HCT116 (cell line): ENCODE results near the gene NGF. TPM values are rescaled to one million over a fixed set of nuclear protein-coding genes. Genes with fewer than 3 reads are reported as not detected.
"Not testable (repeated sequence)": the region's sequence is repeated elsewhere in the genome, so short reads cannot be mapped to it uniquely, and the experiment has no call there.

Experiments used
- ATAC-seq: fragments of 200-7000 bp; cut with Tn5 transposase; 2 replicates; pipeline ENCODE4 v1.9.1; 2020; ENCODE audit warnings: mild to moderate bottlenecking, moderate library complexity
- Bru-seq: library from RNA; stranded (reverse); fragments of 400-500 nt; gene quantifications from one replicate; lab custom pipeline; 2021; lab: Mats Ljungman, UMichigan
- BruChase-seq, 2 experiments: library from RNA; stranded (reverse); fragments of 400-500 nt; gene quantifications; one replicate each; lab custom pipeline; 2021; lab: Mats Ljungman, UMichigan
- BruUV-seq: library from RNA; stranded (reverse); fragments of 400-500 nt; replicated peaks from 2 replicates; lab custom pipeline; 2021; lab: Mats Ljungman, UMichigan
- CTCF ChIA-PET: fragments of 300-600 bp; sonication (Branson Sonifier 250); formaldehyde crosslinking; loops from one replicate; lab custom pipeline; 2021; ENCODE audit warnings: antibody characterized with exemption; lab: Charles Lee
- POLR2A ChIA-PET: fragments of 300-600, 350-600 bp; sonication (Branson Sonifier 250); formaldehyde crosslinking; loops from one replicate; lab custom pipeline; 2021; ENCODE audit warnings: antibody characterized with exemption; lab: Charles Lee
- RAD21 ChIA-PET, 2 experiments: fragments of 300-600 bp; sonication (Branson Sonifier 250); formaldehyde crosslinking; loops; one replicate each; lab custom pipeline; 2023; ENCODE audit warnings: low total read pairs in 2 of 2; ENCODE audit not compliant: uncharacterized antibody in 2 of 2, unreplicated experiment in 2 of 2, low non-redundant PET in 1 of 2; lab: Charles Lee
- DNase-seq: peaks from one replicate; pipeline ENCODE4 v3.0.0-alpha.2; 2010; ENCODE audit warnings: low read depth, low spot score
- H2AFZ ChIP-seq: fragments of 200-600 bp; shearing (Covaris generic), sonication (generic); 2 replicates; pipeline ENCODE4 v1.6.1; 2017; ENCODE audit warnings: low read depth, mixed run types, mixed read lengths, antibody characterized with exemption, low read length; ENCODE audit not compliant: poor library complexity, severe bottlenecking
- H3K27ac ChIP-seq: 2 replicates; pipeline ENCODE4 v1.5.1; 2012; ENCODE audit warnings: low read depth, low read length
- H3K27me3 ChIP-seq: fragments of 200-600 bp; sonication (generic); 2 replicates; pipeline ENCODE4 v1.6.1; 2016; ENCODE audit warnings: mixed run types, low read length, mixed read lengths; ENCODE audit not compliant: insufficient read depth
- H3K36me3 ChIP-seq, 2 experiments: fragments of 200-500 bp in 1 of 2; fragments of 200-600 bp in 1 of 2; sonication (Bioruptor generic) in 1 of 2; sonication (generic) in 1 of 2; 2 replicates each; pipeline versions ENCODE4 v1.5.1 to v1.6.1; 2014 to 2016; ENCODE audit warnings: low read length in 2 of 2, inconsistent platforms in 1 of 2, mixed read lengths in 1 of 2, mixed run types in 1 of 2; ENCODE audit not compliant: insufficient read depth in 2 of 2, control insufficient read depth in 1 of 2
- H3K4me1 ChIP-seq, 2 experiments: fragments of 200-600 bp in 1 of 2; sonication (generic) in 1 of 2; 2 replicates each; pipeline versions ENCODE4 v1.5.1 to v1.6.1; 2012 to 2017; ENCODE audit warnings: low read length in 2 of 2, inconsistent platforms in 1 of 2, mild to moderate bottlenecking in 1 of 2, mixed read lengths in 1 of 2, mixed run types in 1 of 2, moderate library complexity in 1 of 2; ENCODE audit not compliant: insufficient read depth in 2 of 2, control insufficient read depth in 1 of 2
- H3K4me2 ChIP-seq: fragments of 200-600 bp; sonication (generic); 2 replicates; pipeline ENCODE4 v1.6.1; 2017; ENCODE audit warnings: mixed run types, low read length, mixed read lengths
- H3K4me3 ChIP-seq, 2 experiments: fragments of 200-600 bp in 1 of 2; sonication (generic) in 1 of 2; replicated peaks in 1 of 2; 2 replicates each; pipeline ENCODE4 v1.5.1; 2011 to 2016; ENCODE audit warnings: low read length in 2 of 2, control low read depth in 1 of 2, low read depth in 1 of 2, mild to moderate bottlenecking in 1 of 2, mixed read lengths in 1 of 2, mixed run types in 1 of 2
- H3K79me2 ChIP-seq: fragments of 200-600 bp; sonication (generic); 2 replicates; pipeline ENCODE4 v1.6.1; 2017; ENCODE audit warnings: mild to moderate bottlenecking, mixed run types, low read length, moderate library complexity, mixed read lengths; ENCODE audit not compliant: insufficient read depth
- H3K9ac ChIP-seq: fragments of 200-600 bp; sonication (generic); 2 replicates; pipeline ENCODE4 v1.6.1; 2016; ENCODE audit warnings: low read length, mixed read lengths
- H3K9me2 ChIP-seq: fragments of 200-600 bp; sonication (generic), shearing (Covaris generic); 2 replicates; pipeline ENCODE4 v1.6.1; 2017; ENCODE audit warnings: mixed run types, mild to moderate bottlenecking, moderate library complexity; ENCODE audit not compliant: insufficient read depth
- H3K9me3 ChIP-seq, 2 experiments: fragments of 200-500 bp in 1 of 2; fragments of 200-600 bp in 1 of 2; sonication (Bioruptor generic) in 1 of 2; sonication (generic) in 1 of 2; 2 replicates each; pipeline ENCODE4 v1.6.1; 2014 to 2017; ENCODE audit warnings: low read length in 2 of 2, mixed read lengths in 2 of 2, inconsistent platforms in 1 of 2, low read depth in 1 of 2, mild to moderate bottlenecking in 1 of 2, mixed run types in 1 of 2, moderate library complexity in 1 of 2; ENCODE audit not compliant: control insufficient read depth in 1 of 2, insufficient read depth in 1 of 2
- H4K20me1 ChIP-seq: fragments of 200-600 bp; sonication (generic), shearing (Covaris generic); 2 replicates; pipeline ENCODE4 v1.6.1; 2017; ENCODE audit warnings: mixed run types, mild to moderate bottlenecking, moderate library complexity; ENCODE audit not compliant: insufficient read depth
- CEBPB ChIP-seq: IDR thresholded peaks from 2 replicates; pipeline ENCODE4 v1.6.1; 2012; ENCODE audit warnings: low read depth
- JUND ChIP-seq: IDR thresholded peaks from 2 replicates; pipeline ENCODE4 v1.6.1; 2012
- POLR2AphosphoS5 ChIP-seq: IDR thresholded peaks from 2 replicates; pipeline ENCODE4 v1.6.1; 2011; ENCODE audit warnings: mild to moderate bottlenecking, low read depth, low read length, moderate library complexity
- RAD21 ChIP-seq: IDR thresholded peaks from 2 replicates; pipeline ENCODE4 v1.6.1; 2012; ENCODE audit warnings: low read depth, mild to moderate bottlenecking
- SRF ChIP-seq: IDR thresholded peaks from 2 replicates; pipeline ENCODE4 v1.6.1; 2012; ENCODE audit warnings: low read depth
- ZFX ChIP-seq: fragments of 450-650 bp; IDR thresholded peaks from 2 replicates; pipeline ENCODE4 v1.6.1; 2017
- ZNF274 ChIP-seq: fragments of 200-500 bp; sonication (Bioruptor generic); IDR thresholded peaks from 2 replicates; pipeline ENCODE4 v1.6.1; 2014; ENCODE audit warnings: mild to moderate bottlenecking, low read depth, low read length, inconsistent platforms
- intact Hi-C: fragments of 100-400 bp; cut with micrococcal nuclease; formaldehyde crosslinking; loops from 2 replicates; pipeline ENCODE4 v1.10.0; 2022
- long read RNA-seq: library from polyadenylated mRNA; unstranded; transcript quantifications from one replicate; pipeline ENCODE4 v2.0.0, GENCODE V29; 2021; ENCODE audit not compliant: unreplicated experiment
- polyA plus RNA-seq: library from polyadenylated mRNA; unstranded; fragments of >200 nt; gene quantifications from 2 replicates; pipeline ENCODE4 v1.2.1, GENCODE V29; 2012; ENCODE audit warnings: missing spikeins
- total RNA-seq: library from RNA; stranded (reverse); gene quantifications from one replicate; pipeline ENCODE4 v1.2.1, GENCODE V29; 2021; ENCODE audit not compliant: unreplicated experiment

The NGF gene
- not detected for total RNA-seq
- polyA plus RNA-seq = not detected in 2 replicates
- not detected for Bru-seq, nascent RNA
- BruChase-seq, experiment 1, labeled RNA remaining after a 6-hour chase = not detected
- not detected for BruChase-seq, experiment 2, labeled RNA remaining after a 2-hour chase
- long read RNA-seq = 0 reads

GRCh38 chr1:115337633-115338456 lies at the start of gene NGF:
TSS of gene NGF (minus strand) at chr1:115338249. CDS start at chr1:115286795, 51,454 bp downstream.
- Histone ChIP-seq H3K9me2 (no peaks in the 10 kb centered on the region), H2AFZ (no peak within 1 kb of the TSS), H3K27me3 (no peaks in the 10 kb centered on the region; the same call in 1 of the 2 replicates), H3K4me3 (no peak within 1 kb of the TSS), H3K9me3 (no peaks in the 10 kb centered on the region), H3K4me2 (no peak within 1 kb of the TSS), H4K20me1 (no peaks in the 10 kb centered on the region), H3K4me1 (no peaks in the 10 kb centered on the region), H3K79me2 (no peaks in the 10 kb centered on the region), H3K36me3 (no peaks in the 10 kb centered on the region), H3K9ac (no peak within 1 kb of the TSS), H3K27ac (no peak within 1 kb of the TSS)
- intact Hi-C loops = no loop called here
- TF ChIP-seq POLR2AphosphoS5 (no peak), ZFX (no peak), CEBPB (no peak), SRF (no peak), ZNF274 (no peak), JUND (no peak), RAD21 (no peak)
- ATAC-seq (no peak), DNase-seq (no peak)
- BruUV-seq = no TSS peak
- POLR2A ChIA-PET = interaction anchor here (0.6 kb wide), 1 partner anchor 27 kb away, joined by 5 read pairs; no protein-coding TSS in a partner anchor
- CTCF ChIA-PET = no interaction called here
- RAD21 ChIA-PET = no interaction called here

- H3K9ac ChIP-seq, H3K27me3 ChIP-seq, ATAC-seq: not testable (repeated sequence)
These were observed 45.4 kb upstream of the NGF start for GRCh38 chr1:115383455-115383854.

More at GRCh38 chr1:115383455-115383854, 45.4 kb upstream of the NGF start:
- H3K27ac ChIP-seq, CTCF ChIA-PET, H3K4me3 ChIP-seq, H3K79me2 ChIP-seq, RAD21 ChIA-PET, H3K4me2 ChIP-seq, H3K4me1 ChIP-seq, POLR2A ChIA-PET, H3K36me3 ChIP-seq, BruUV-seq, DNase-seq, intact Hi-C loops, H3K9me3 ChIP-seq, H4K20me1 ChIP-seq, H2AFZ ChIP-seq, H3K9me2 ChIP-seq: not testable (repeated sequence)
